Sigmoid colon (tissue), 7 donors: ENCODE measurements around the gene MICALL2. TPM values are rescaled to one million over a fixed set of nuclear protein-coding genes. Genes with fewer than 3 reads are reported as not detected.

Experiments used
- DNase-seq: peaks from one replicate; pipeline ENCODE4 v3.0.0-alpha.2; 2019
- H3K27ac ChIP-seq, 4 donors: fragments of 200-600 bp; sonication (generic); one replicate each; pipeline ENCODE4 v1.5.1; 2016 to 2019; ENCODE audit warnings: mild to moderate bottlenecking in 1 of 4
- H3K27me3 ChIP-seq, 3 donors: fragments of 200-600 bp; sonication (generic); one replicate each; pipeline ENCODE4 v1.5.1; 2019; ENCODE audit warnings: mild to moderate bottlenecking in 1 of 3
- H3K36me3 ChIP-seq, 4 donors: fragments of 200-600 bp; sonication (generic); one replicate each; pipeline ENCODE4 v1.5.1; 2016 to 2019
- H3K4me1 ChIP-seq, 4 donors: fragments of 200-600 bp; sonication (generic); one replicate each; pipeline ENCODE4 v1.5.1; 2017 to 2019
- H3K4me3 ChIP-seq, 4 donors: fragments of 200-600 bp; sonication (generic); one replicate each; pipeline ENCODE4 v1.5.1; 2017 to 2019; ENCODE audit warnings: mild to moderate bottlenecking in 2 of 4, moderate library complexity in 1 of 4
- H3K9me3 ChIP-seq, 4 donors: fragments of 200-600 bp in 3 of 4; sonication (generic) in 3 of 4; one replicate each; pipeline versions ENCODE4 v1.5.1 to v1.6.1; 2013 to 2019
- CTCF ChIP-seq, 4 experiments: fragments of 450-650 bp in 3 of 4; fragments of 200-600 bp in 1 of 4; IDR thresholded peaks; one replicate each; pipeline ENCODE4 v1.5.1; 2016 to 2019; ENCODE audit warnings: antibody characterized with exemption in 4 of 4, mild to moderate bottlenecking in 3 of 4, moderate library complexity in 2 of 4
- EP300 ChIP-seq, 4 donors: sonication (generic); formaldehyde crosslinking; IDR thresholded peaks; one replicate each; pipeline ENCODE4 v1.6.1; 2017; ENCODE audit warnings: antibody characterized with exemption in 4 of 4
- POLR2A ChIP-seq, 2 donors: fragments of 450-650 bp; IDR thresholded peaks; one replicate each; pipeline ENCODE4 v1.6.1; 2016; ENCODE audit warnings: antibody characterized with exemption in 2 of 2, mild to moderate bottlenecking in 2 of 2, moderate library complexity in 2 of 2
- POLR2AphosphoS5 ChIP-seq, 4 donors: sonication (generic); formaldehyde crosslinking; IDR thresholded peaks; one replicate each; pipeline ENCODE4 v1.6.1; 2017; ENCODE audit warnings: antibody characterized with exemption in 4 of 4
- WGBS, 2 donors: extraction: QIAGEN DNeasy Blood & Tissue Kit; methylation state at CpG; one replicate each; pipeline ENCODE4 v1.1.7; 2013; 5-methylcytosine and 5-hydroxymethylcytosine counted together
- intact Hi-C: fragments of 100-400 bp; cut with DNase I; formaldehyde crosslinking; loops from one replicate; pipeline ENCODE4 v1.15.1; 2023
- polyA plus RNA-seq, 3 donors: library from polyadenylated mRNA; stranded (reverse); fragments of 200-250 nt; gene quantifications; one replicate each; pipeline ENCODE4 v1.2.3, GENCODE V29; 2013
- total RNA-seq, 4 donors: library from RNA; depleted of rRNA; stranded (reverse); fragments of >200 nt; gene quantifications; one replicate each; pipeline ENCODE4 v1.1.0, GENCODE V29; 2016
- donor health status: healthy with polysubstance abuse.
- donor health status: Bipolar disorder and iron deficiency.
- donor health status: healthy.

Gene MICALL2
- total and polyA plus RNA-seq, 7 donors: 8.4 to 86.2 (median 30.7) TPM

- no peaks in the 10 kb centered on the region for H3K4me1 ChIP-seq
- intact Hi-C loops: no loop called here
- peaks cover 42 to 100% (median 73%) of the 10 kb centered on the region in 4 donors for H3K36me3 ChIP-seq
- H3K27ac ChIP-seq: no peak overlapping the region
- 94 to 95% methylated on average over 65 of the region's 65 CpGs for WGBS, 2 donors
- no peaks in the 10 kb centered on the region for H3K9me3 ChIP-seq
- H3K27me3 ChIP-seq: no peaks in the 10 kb centered on the region
- H3K4me3 ChIP-seq: no peak overlapping the region
- no peak for TF ChIP-seq EP300 (IDR thresholded peaks at IDR 0.05)
- TF ChIP-seq POLR2A (IDR thresholded peaks at IDR 0.05): no peak
- TF ChIP-seq POLR2AphosphoS5 (IDR thresholded peaks at IDR 0.05): no peak
- TF ChIP-seq CTCF (IDR thresholded peaks at IDR 0.05): no peak
- no peak for DNase-seq
Observed at GRCh38 chr7:1483536-1484505, 24.6 kb upstream of the MICALL2 start.

- Histone ChIP-seq H3K4me1 (no peaks in the 10 kb centered on the region), H3K27ac (no peak overlapping the region), H3K4me3 (no peak overlapping the region), H3K9me3 (no peaks in the 10 kb centered on the region), H3K27me3 (no peaks in the 10 kb centered on the region), H3K36me3 (peaks cover 34 to 100% (median 77%) of the 10 kb centered on the region in 4 donors)
- intact Hi-C loops: no loop called here
- 89 to 92% methylated on average over 22 of the region's 22 CpGs for WGBS, 2 donors
- TF ChIP-seq EP300 (IDR thresholded peaks at IDR 0.05) (no peak), POLR2A (IDR thresholded peaks at IDR 0.05) (no peak), CTCF (IDR thresholded peaks at IDR 0.05) (no peak), POLR2AphosphoS5 (IDR thresholded peaks at IDR 0.05) (no peak)
- no peak for DNase-seq
Observed at GRCh38 chr7:1483079-1483478, 23.8 kb upstream of the MICALL2 start.

GRCh38 chr7:1481300-1481699 lies 22.0 kb upstream of the MICALL2 start:
- Histone ChIP-seq H3K27me3 (no peaks in the 10 kb centered on the region), H3K4me3 (no peak overlapping the region), H3K36me3 (peaks cover 23 to 100% (median 68%) of the 10 kb centered on the region in 4 donors), H3K4me1 (no peaks in the 10 kb centered on the region), H3K27ac (no peak overlapping the region), H3K9me3 (no peaks in the 10 kb centered on the region)
- DNase-seq: no peak
- TF ChIP-seq EP300 (IDR thresholded peaks at IDR 0.05) (no peak), POLR2AphosphoS5 (IDR thresholded peaks at IDR 0.05) (no peak), CTCF (IDR thresholded peaks at IDR 0.05) (no peak), POLR2A (IDR thresholded peaks at IDR 0.05) (no peak)
- WGBS, 2 donors: 92 to 94% methylated on average over 20 of the region's 20 CpGs
- intact Hi-C loops: no loop called here

GRCh38 chr7:1480670-1481069 lies 21.4 kb upstream of the MICALL2 start:
- Histone ChIP-seq H3K4me3 (no peak overlapping the region), H3K36me3 (peaks cover 23 to 100% (median 67%) of the 10 kb centered on the region in 4 donors), H3K4me1 (no peaks in the 10 kb centered on the region), H3K9me3 (no peaks in the 10 kb centered on the region), H3K27me3 (no peaks in the 10 kb centered on the region), H3K27ac (no peak overlapping the region)
- WGBS, 2 donors: 87 to 92% methylated on average over 12 of the region's 12 CpGs
- DNase-seq: no peak
- intact Hi-C loops: no loop called here
- TF ChIP-seq POLR2A (IDR thresholded peaks at IDR 0.05): no peak
- TF ChIP-seq CTCF (IDR thresholded peaks at IDR 0.05): no peak
- TF ChIP-seq EP300 (IDR thresholded peaks at IDR 0.05): no peak
- TF ChIP-seq POLR2AphosphoS5 (IDR thresholded peaks at IDR 0.05): no peak
